GM23338 (cell line): ENCODE data around the gene AOPEP.

Experiments used
- EZH2 ChIP-seq: fragments of 200-600 bp; sonication (generic); IDR thresholded peaks from one replicate; pipeline ENCODE4 v1.8.0; 2017; ENCODE audit warnings: antibody characterized with exemption, mild to moderate bottlenecking, low read depth; ENCODE audit not compliant: unreplicated experiment
- EZH2phosphoT487 ChIP-seq: fragments of 200-600 bp; sonication (generic); IDR thresholded peaks from one replicate; pipeline ENCODE4 v1.8.1; 2018; ENCODE audit warnings: antibody characterized with exemption; ENCODE audit not compliant: unreplicated experiment
- JUNB ChIP-seq: IDR thresholded peaks from one replicate; pipeline ENCODE4 v1.6.1; 2016; ENCODE audit warnings: antibody characterized with exemption; ENCODE audit not compliant: unreplicated experiment
- POLR2AphosphoS5 ChIP-seq: IDR thresholded peaks from 2 replicates; pipeline ENCODE4 v1.6.1; 2016; ENCODE audit warnings: antibody characterized with exemption, low read depth
- TF ChIP-seq, protein P1 (sequence below), 2 experiments: fragments of 200-600 bp in 1 of 2; sonication (generic) in 1 of 2; conservative IDR thresholded peaks; 2 replicates each; pipeline versions ENCODE4 v1.5.1 to v1.6.1; 2016 to 2017; ENCODE audit warnings: antibody characterized with exemption in 2 of 2, low read depth in 2 of 2, mild to moderate bottlenecking in 2 of 2, moderate library complexity in 1 of 2

- no peak for TF ChIP-seq EZH2phosphoT487
- no peak for TF ChIP-seq EZH2
- TF ChIP-seq, protein P1, sequence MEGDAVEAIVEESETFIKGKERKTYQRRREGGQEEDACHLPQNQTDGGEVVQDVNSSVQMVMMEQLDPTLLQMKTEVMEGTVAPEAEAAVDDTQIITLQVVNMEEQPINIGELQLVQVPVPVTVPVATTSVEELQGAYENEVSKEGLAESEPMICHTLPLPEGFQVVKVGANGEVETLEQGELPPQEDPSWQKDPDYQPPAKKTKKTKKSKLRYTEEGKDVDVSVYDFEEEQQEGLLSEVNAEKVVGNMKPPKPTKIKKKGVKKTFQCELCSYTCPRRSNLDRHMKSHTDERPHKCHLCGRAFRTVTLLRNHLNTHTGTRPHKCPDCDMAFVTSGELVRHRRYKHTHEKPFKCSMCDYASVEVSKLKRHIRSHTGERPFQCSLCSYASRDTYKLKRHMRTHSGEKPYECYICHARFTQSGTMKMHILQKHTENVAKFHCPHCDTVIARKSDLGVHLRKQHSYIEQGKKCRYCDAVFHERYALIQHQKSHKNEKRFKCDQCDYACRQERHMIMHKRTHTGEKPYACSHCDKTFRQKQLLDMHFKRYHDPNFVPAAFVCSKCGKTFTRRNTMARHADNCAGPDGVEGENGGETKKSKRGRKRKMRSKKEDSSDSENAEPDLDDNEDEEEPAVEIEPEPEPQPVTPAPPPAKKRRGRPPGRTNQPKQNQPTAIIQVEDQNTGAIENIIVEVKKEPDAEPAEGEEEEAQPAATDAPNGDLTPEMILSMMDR (conservative IDR thresholded peaks at IDR 0.05; ENCODE audit: low read depth in 2 of 2), result no peak
- TF ChIP-seq POLR2AphosphoS5, result no peak
- no peak for TF ChIP-seq JUNB
Observed at GRCh38 chr9:95078511-95078910, 352.0 kb downstream of the AOPEP start.
